HEK293 (cell line): ENCODE results near the gene NDE1.

Experiments used
- CTCF ChIA-PET: fragments of 350-600 bp; formaldehyde crosslinking; extraction: SDS; loops from one replicate; lab custom pipeline; 2021; ENCODE audit warnings: antibody characterized with exemption; lab: Yijun Ruan, JAX
- POLR2A ChIA-PET: fragments of 300-600 bp; formaldehyde crosslinking; extraction: SDS; loops from one replicate; lab custom pipeline; 2020; ENCODE audit warnings: antibody characterized with exemption, inconsistent platforms; lab: Yijun Ruan, JAX
- H3K27ac ChIP-seq: fragments of 200-500 bp; sonication (Bioruptor generic); 2 replicates; pipeline ENCODE4 v1.5.1; 2014; ENCODE audit warnings: low read depth, low read length, control low read depth, inconsistent platforms; ENCODE audit errors: extremely low read depth
- H3K36me3 ChIP-seq, 2 experiments: fragments of 200-500 bp in 1 of 2; sonication (Bioruptor generic) in 1 of 2; 1 replicate in 1 of 2; 2 replicates in 1 of 2; pipeline ENCODE4 v1.5.1; 2014 to 2017; ENCODE audit warnings: inconsistent platforms in 2 of 2, low read length in 2 of 2; ENCODE audit not compliant: control insufficient read depth in 2 of 2, insufficient read depth in 1 of 2
- H3K4me1 ChIP-seq: fragments of 200-500 bp; sonication (Bioruptor generic); 2 replicates; pipeline ENCODE4 v1.5.1; 2014; ENCODE audit warnings: mild to moderate bottlenecking, low read length, inconsistent platforms; ENCODE audit not compliant: control insufficient read depth, insufficient read depth
- H3K4me3 ChIP-seq: 2 replicates; pipeline ENCODE4 v1.5.1; 2011; ENCODE audit warnings: low read depth, mild to moderate bottlenecking, control low read depth, low read length, moderate library complexity
- H3K9me3 ChIP-seq: fragments of 200-500 bp; sonication (Bioruptor generic); 2 replicates; pipeline ENCODE4 v1.5.1; 2014; ENCODE audit warnings: low read depth, low read length, inconsistent platforms; ENCODE audit not compliant: control insufficient read depth, insufficient read depth
- AEBP2 ChIP-seq: fragments of 450-650 bp; formaldehyde crosslinking; IDR thresholded peaks from 2 replicates; pipeline ENCODE4 v1.5.1; 2016; ENCODE audit warnings: missing biosample characterization, missing genetic modification characterization, borderline replicate concordance
- KLF16 ChIP-seq: fragments of 450-650 bp; formaldehyde crosslinking; IDR thresholded peaks from 2 replicates; pipeline ENCODE4 v1.5.1; 2017; ENCODE audit warnings: missing biosample characterization, missing genetic modification characterization
- MYNN ChIP-seq: fragments of 450-650 bp; formaldehyde crosslinking; IDR thresholded peaks from 2 replicates; pipeline ENCODE4 v1.5.1; 2016; ENCODE audit warnings: missing biosample characterization, missing genetic modification characterization, borderline replicate concordance
- REPIN1 ChIP-seq: fragments of 450-650 bp; formaldehyde crosslinking; IDR thresholded peaks from 2 replicates; pipeline ENCODE4 v1.5.1; 2017; ENCODE audit warnings: missing biosample characterization, missing genetic modification characterization, low read depth
- ZBTB11 ChIP-seq: fragments of 450-650 bp; formaldehyde crosslinking; conservative IDR thresholded peaks from 2 replicates; pipeline ENCODE4 v1.5.1; 2016; ENCODE audit warnings: low read depth, missing biosample characterization, missing genetic modification characterization
- ZBTB21 ChIP-seq: fragments of 450-650 bp; formaldehyde crosslinking; IDR thresholded peaks from 2 replicates; pipeline ENCODE4 v1.5.1; 2017; ENCODE audit warnings: missing biosample characterization, missing genetic modification characterization
- ZIC2 ChIP-seq: fragments of 450-650 bp; formaldehyde crosslinking; IDR thresholded peaks from 2 replicates; pipeline ENCODE4 v1.5.1; 2016; ENCODE audit warnings: missing biosample characterization, missing genetic modification characterization
- ZNF140 ChIP-seq: fragments of 450-650 bp; formaldehyde crosslinking; IDR thresholded peaks from 2 replicates; pipeline ENCODE4 v1.5.1; 2016; ENCODE audit warnings: missing biosample characterization, missing genetic modification characterization
- ZNF169 ChIP-seq: fragments of 450-650 bp; formaldehyde crosslinking; IDR thresholded peaks from 2 replicates; pipeline ENCODE4 v1.5.1; 2016; ENCODE audit warnings: missing biosample characterization, missing genetic modification characterization
- ZNF18 ChIP-seq: fragments of 450-650 bp; formaldehyde crosslinking; IDR thresholded peaks from 2 replicates; pipeline ENCODE4 v1.5.1; 2016; ENCODE audit warnings: missing biosample characterization, missing genetic modification characterization
- ZNF202 ChIP-seq: fragments of 450-650 bp; formaldehyde crosslinking; IDR thresholded peaks from 2 replicates; pipeline ENCODE4 v1.5.1; 2016; ENCODE audit warnings: missing biosample characterization, missing genetic modification characterization, borderline replicate concordance
- ZNF239 ChIP-seq: fragments of 450-650 bp; formaldehyde crosslinking; IDR thresholded peaks from 2 replicates; pipeline ENCODE4 v1.5.1; 2016; ENCODE audit warnings: missing biosample characterization, missing genetic modification characterization
- ZNF248 ChIP-seq: fragments of 450-650 bp; formaldehyde crosslinking; IDR thresholded peaks from 2 replicates; pipeline ENCODE4 v1.5.1; 2017; ENCODE audit warnings: missing biosample characterization, missing genetic modification characterization
- ZNF266 ChIP-seq: fragments of 450-650 bp; formaldehyde crosslinking; IDR thresholded peaks from 2 replicates; pipeline ENCODE4 v1.5.1; 2016; ENCODE audit warnings: missing biosample characterization, missing genetic modification characterization, low read depth
- ZNF350 ChIP-seq: fragments of 450-650 bp; formaldehyde crosslinking; IDR thresholded peaks from 2 replicates; pipeline ENCODE4 v1.5.0; 2017; ENCODE audit warnings: missing biosample characterization, mild to moderate bottlenecking, missing genetic modification characterization
- ZNF37A ChIP-seq: fragments of 450-650 bp; IDR thresholded peaks from 2 replicates; pipeline ENCODE4 v1.5.1; 2018; ENCODE audit warnings: missing biosample characterization, missing genetic modification characterization
- ZNF423 ChIP-seq: fragments of 450-650 bp; formaldehyde crosslinking; IDR thresholded peaks from 2 replicates; pipeline ENCODE4 v1.5.1; 2016; ENCODE audit warnings: missing biosample characterization, missing genetic modification characterization
- ZNF48 ChIP-seq: fragments of 450-650 bp; formaldehyde crosslinking; IDR thresholded peaks from 2 replicates; pipeline ENCODE4 v1.5.1; 2016; ENCODE audit warnings: missing biosample characterization, missing genetic modification characterization
- ZNF549 ChIP-seq: fragments of 450-650 bp; IDR thresholded peaks from 2 replicates; pipeline ENCODE4 v1.5.1; 2018; ENCODE audit warnings: missing biosample characterization, missing genetic modification characterization, mild to moderate bottlenecking, inconsistent platforms, moderate library complexity
- ZNF621 ChIP-seq: fragments of 450-650 bp; formaldehyde crosslinking; IDR thresholded peaks from 2 replicates; pipeline ENCODE4 v1.5.1; 2017; ENCODE audit warnings: missing biosample characterization, missing genetic modification characterization
- ZNF660 ChIP-seq: fragments of 450-650 bp; IDR thresholded peaks from 2 replicates; pipeline ENCODE4 v1.5.1; 2018; ENCODE audit warnings: missing biosample characterization, mild to moderate bottlenecking, missing genetic modification characterization
- ZNF677 ChIP-seq: fragments of 450-650 bp; IDR thresholded peaks from 2 replicates; pipeline ENCODE4 v1.5.0; 2018; ENCODE audit warnings: missing biosample characterization, mild to moderate bottlenecking, missing genetic modification characterization, moderate library complexity
- ZNF837 ChIP-seq: fragments of 450-650 bp; formaldehyde crosslinking; IDR thresholded peaks from 2 replicates; pipeline ENCODE4 v1.5.1; 2016; ENCODE audit warnings: missing biosample characterization, missing genetic modification characterization
- ZSCAN30 ChIP-seq: fragments of 450-650 bp; IDR thresholded peaks from 2 replicates; pipeline ENCODE4 v1.5.1; 2018; ENCODE audit warnings: missing biosample characterization, mild to moderate bottlenecking, missing genetic modification characterization, moderate library complexity
- ZSCAN4 ChIP-seq: fragments of 450-650 bp; formaldehyde crosslinking; IDR thresholded peaks from 2 replicates; pipeline ENCODE4 v1.5.1; 2017; ENCODE audit warnings: missing biosample characterization, missing genetic modification characterization

The NDE1 gene

GRCh38 chr16:15620611-15621195 is 29.3 kb upstream of the NDE1 start (continued):
- TF ChIP-seq ZNF169 (tag by site-specific recombination) (no peak), ZNF48 (no peak), ZNF202 (tag by site-specific recombination) (no peak)

- no peak overlapping the region for H3K27ac ChIP-seq
Observed at GRCh38 chr16:15621456-15621855, 28.6 kb upstream of the NDE1 start.

GRCh38 chr16:15621889-15622288 is 28.2 kb upstream of the NDE1 start:
- TF ChIP-seq ZBTB11 (tag by site-specific recombination) (no peak), MYNN (tag by site-specific recombination) (no peak), ZNF350 (tag by site-specific recombination) (no peak), ZSCAN30 (no peak), ZNF202 (tag by site-specific recombination) (no peak), KLF16 (no peak), ZNF239 (no peak), ZNF837 (tag by site-specific recombination) (no peak), ZNF423 (no peak), ZNF140 (tag by site-specific recombination) (no peak), REPIN1 (no peak), ZNF660 (no peak), ZNF621 (no peak), ZSCAN4 (tag by site-specific recombination) (no peak), ZNF266 (tag by site-specific recombination) (no peak), ZBTB21 (tag by site-specific recombination) (no peak), ZNF248 (tag by site-specific recombination) (no peak), ZNF549 (tag by site-specific recombination) (no peak)
- Histone ChIP-seq H3K27ac (no peak overlapping the region), H3K4me3 (no peak overlapping the region), H3K4me1 (no peaks in the 10 kb centered on the region), H3K36me3 (peaks cover 26 to 85% of the 10 kb centered on the region in 2 experiments), H3K9me3 (no peaks in the 10 kb centered on the region)
- CTCF ChIA-PET, result interaction anchor here (0.7 to 0.9 kb wide), 2 partner anchors 10 to 16 kb away, joined by 3 to 4 read pairs; no protein-coding TSS in a partner anchor
- POLR2A ChIA-PET, result no interaction called here

More at GRCh38 chr16:15621456-15621855, 28.6 kb upstream of the NDE1 start:
- H3K36me3 ChIP-seq, result peaks cover 26 to 90% of the 10 kb centered on the region in 2 experiments
- ChIA-PET CTCF (interaction anchor here (0.6 kb wide), 1 partner anchor 50 kb away, joined by 3 read pairs; no protein-coding TSS in a partner anchor), POLR2A (no interaction called here)
- no peaks in the 10 kb centered on the region for H3K9me3 ChIP-seq
- TF ChIP-seq ZNF18 (tag by site-specific recombination), result no peak
- TF ChIP-seq ZNF677, result no peak
- no peak for TF ChIP-seq ZNF37A (tag by site-specific recombination)
- no peak for TF ChIP-seq ZIC2 (tag by site-specific recombination)
- no peak for TF ChIP-seq AEBP2 (tag by site-specific recombination)
- H3K4me3 ChIP-seq, result no peak overlapping the region
- no peaks in the 10 kb centered on the region for H3K4me1 ChIP-seq
